Lower lobe of right lung (tissue), 2 donors: ENCODE results near the gene UGT1A8. TPM values are rescaled to one million over a fixed set of nuclear protein-coding genes. Genes with fewer than 3 reads are reported as not detected.
"Not testable (repeated sequence)": the region's sequence is repeated elsewhere in the genome, so short reads cannot be mapped to it uniquely, and the experiment has no call there.

Experiments
- ATAC-seq, 2 donors: fragments of 200-7000 bp; cut with Tn5 transposase; one replicate each; pipeline ENCODE4 v1.9.1; 2020 to 2022; ENCODE audit warnings: mild to moderate bottlenecking in 2 of 2, moderate library complexity in 2 of 2
- DNase-seq: peaks from one replicate; pipeline ENCODE4 v3.0.0-alpha.2; 2020
- H3K27ac ChIP-seq: fragments of 200-600 bp; one replicate; pipeline ENCODE4 v1.8.0; 2022
- H3K27me3 ChIP-seq: fragments of 200-600 bp; one replicate; pipeline ENCODE4 v1.8.0; 2022; ENCODE audit warnings: low read depth
- H3K36me3 ChIP-seq: fragments of 200-600 bp; one replicate; pipeline ENCODE4 v1.8.0; 2022; ENCODE audit warnings: mild to moderate bottlenecking
- H3K4me1 ChIP-seq: fragments of 200-600 bp; one replicate; pipeline ENCODE4 v1.8.0; 2022
- H3K4me3 ChIP-seq: fragments of 200-600 bp; one replicate; pipeline ENCODE4 v1.8.0; 2022; ENCODE audit warnings: mild to moderate bottlenecking
- H3K9me3 ChIP-seq: fragments of 200-600 bp; one replicate; pipeline ENCODE4 v1.8.0; 2022
- intact Hi-C: fragments of 100-400 bp; cut with DNase I; formaldehyde crosslinking; loops from one replicate; pipeline ENCODE4 v1.11.0; 2022
- total RNA-seq: library from RNA; stranded (reverse); fragmentation: NEBNext Ultra II Directional; extraction: Animal tissue kit (Norgen Biotek cat#: 25700); gene quantifications from one replicate; pipeline ENCODE4 v1.2.1, GENCODE V29; 2021
- TF ChIP-seq, protein P1 (sequence below): fragments of 200-600 bp; IDR thresholded peaks from one replicate; pipeline ENCODE4 v1.8.0; 2022; ENCODE audit warnings: antibody characterized with exemption, mild to moderate bottlenecking
- donor health status: DM: no; HTN: yes; CAD: no; lungs with severe emphysema.

UGT1A8 gene
- total RNA-seq, 1 donor from 2014 or later = not detected

- H3K9me3 ChIP-seq = peaks cover 4% of the 10 kb centered on the region
Observed at GRCh38 chr2:233650981-233651380, 33.5 kb downstream of the UGT1A8 start.

DNA sequence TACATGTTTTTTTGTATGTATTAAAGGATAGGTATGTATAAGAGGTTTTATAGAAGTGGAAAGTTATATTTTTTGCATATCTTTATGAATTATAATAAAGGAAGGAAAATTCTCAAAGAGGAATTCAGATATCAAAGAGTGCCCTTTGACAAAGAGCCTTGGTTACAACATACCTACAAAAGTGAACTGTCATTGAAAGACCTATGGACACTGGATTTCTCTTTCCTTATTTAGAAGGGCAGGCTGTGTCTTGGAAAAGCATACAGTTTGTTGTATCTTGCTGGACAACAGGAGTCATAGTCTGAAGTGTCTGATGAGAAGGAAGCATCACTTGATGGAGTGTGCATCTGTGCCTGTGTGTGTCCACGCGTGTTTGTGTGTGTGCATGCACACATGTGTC is 34.0 kb downstream of the UGT1A8 start:
- H3K4me3 ChIP-seq = no peak overlapping the region
- no peaks in the 10 kb centered on the region for H3K36me3 ChIP-seq
- ATAC-seq (no peak), DNase-seq (no peak)
- TF ChIP-seq, protein P1, sequence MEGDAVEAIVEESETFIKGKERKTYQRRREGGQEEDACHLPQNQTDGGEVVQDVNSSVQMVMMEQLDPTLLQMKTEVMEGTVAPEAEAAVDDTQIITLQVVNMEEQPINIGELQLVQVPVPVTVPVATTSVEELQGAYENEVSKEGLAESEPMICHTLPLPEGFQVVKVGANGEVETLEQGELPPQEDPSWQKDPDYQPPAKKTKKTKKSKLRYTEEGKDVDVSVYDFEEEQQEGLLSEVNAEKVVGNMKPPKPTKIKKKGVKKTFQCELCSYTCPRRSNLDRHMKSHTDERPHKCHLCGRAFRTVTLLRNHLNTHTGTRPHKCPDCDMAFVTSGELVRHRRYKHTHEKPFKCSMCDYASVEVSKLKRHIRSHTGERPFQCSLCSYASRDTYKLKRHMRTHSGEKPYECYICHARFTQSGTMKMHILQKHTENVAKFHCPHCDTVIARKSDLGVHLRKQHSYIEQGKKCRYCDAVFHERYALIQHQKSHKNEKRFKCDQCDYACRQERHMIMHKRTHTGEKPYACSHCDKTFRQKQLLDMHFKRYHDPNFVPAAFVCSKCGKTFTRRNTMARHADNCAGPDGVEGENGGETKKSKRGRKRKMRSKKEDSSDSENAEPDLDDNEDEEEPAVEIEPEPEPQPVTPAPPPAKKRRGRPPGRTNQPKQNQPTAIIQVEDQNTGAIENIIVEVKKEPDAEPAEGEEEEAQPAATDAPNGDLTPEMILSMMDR = no peak
- H3K27me3 ChIP-seq = no peaks in the 10 kb centered on the region
- no peaks in the 10 kb centered on the region for H3K4me1 ChIP-seq
- no peaks in the 10 kb centered on the region for H3K9me3 ChIP-seq
- no peak overlapping the region for H3K27ac ChIP-seq
- intact Hi-C loops = no loop called here

More at GRCh38 chr2:233650981-233651380, 33.5 kb downstream of the UGT1A8 start:
- DNase-seq (no peak), ATAC-seq (no peak)
- H3K4me1 ChIP-seq = no peaks in the 10 kb centered on the region
- TF ChIP-seq, protein P1 = no peak
- H3K4me3 ChIP-seq = no peak overlapping the region
- no peaks in the 10 kb centered on the region for H3K27me3 ChIP-seq
- intact Hi-C loops = no loop called here
- H3K27ac ChIP-seq = no peak overlapping the region
- H3K36me3 ChIP-seq = no peaks in the 10 kb centered on the region

DNA sequence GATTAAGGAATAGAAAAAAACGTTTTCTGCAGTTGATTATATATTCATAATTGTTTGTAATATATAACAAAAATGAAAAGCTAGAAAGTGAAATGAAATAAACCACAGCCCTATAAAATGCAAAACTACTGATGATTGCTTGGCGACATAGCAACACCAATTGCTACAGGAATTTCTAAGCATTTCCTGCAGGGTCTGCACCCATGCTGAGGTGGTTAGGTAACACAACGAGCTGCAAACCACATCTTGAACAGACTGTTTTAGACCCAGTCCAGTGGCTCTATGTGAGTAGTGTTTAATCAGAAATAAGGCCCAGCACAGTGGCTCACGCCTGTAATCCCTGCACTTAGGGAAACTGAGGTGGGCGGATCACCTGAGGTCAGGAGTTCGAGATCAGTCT is 37.1 kb downstream of the UGT1A8 start:
- H3K9me3 ChIP-seq = no peaks in the 10 kb centered on the region
- intact Hi-C loops = no loop called here
- no peak for DNase-seq
- H3K4me1 ChIP-seq = no peaks in the 10 kb centered on the region
- TF ChIP-seq, protein P1 = no peak
- no peak for ATAC-seq
- H3K27ac ChIP-seq = no peak overlapping the region
- H3K36me3 ChIP-seq = no peaks in the 10 kb centered on the region
- H3K27me3 ChIP-seq = no peaks in the 10 kb centered on the region
- no peak overlapping the region for H3K4me3 ChIP-seq

DNA sequence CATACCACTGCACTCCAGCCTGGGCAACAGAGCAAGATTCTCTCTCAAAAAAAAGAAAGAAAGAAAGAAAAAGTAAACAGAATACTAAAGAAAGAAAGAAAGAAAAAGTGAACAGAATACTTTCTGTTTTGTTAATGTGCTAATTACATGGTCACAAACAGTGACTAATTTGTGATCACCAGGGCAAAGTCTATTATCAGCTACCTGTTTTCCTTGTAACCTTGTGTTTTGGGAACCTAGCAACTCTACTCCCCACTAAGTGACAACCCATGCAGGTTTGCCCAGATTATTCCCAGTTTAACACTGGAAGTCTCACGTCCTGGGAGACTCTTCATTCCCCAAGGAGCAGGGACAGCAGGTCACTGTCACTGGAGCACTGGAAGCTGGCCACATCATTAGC is 37.6 kb downstream of the UGT1A8 start:
- Histone ChIP-seq H3K4me3 (no peak overlapping the region), H3K27ac (no peak overlapping the region), H3K4me1 (no peaks in the 10 kb centered on the region), H3K36me3 (no peaks in the 10 kb centered on the region), H3K9me3 (no peaks in the 10 kb centered on the region), H3K27me3 (no peaks in the 10 kb centered on the region)
- intact Hi-C loops = no loop called here
- DNase-seq = no peak
- no peak for ATAC-seq
- TF ChIP-seq, protein P1 = no peak

DNA sequence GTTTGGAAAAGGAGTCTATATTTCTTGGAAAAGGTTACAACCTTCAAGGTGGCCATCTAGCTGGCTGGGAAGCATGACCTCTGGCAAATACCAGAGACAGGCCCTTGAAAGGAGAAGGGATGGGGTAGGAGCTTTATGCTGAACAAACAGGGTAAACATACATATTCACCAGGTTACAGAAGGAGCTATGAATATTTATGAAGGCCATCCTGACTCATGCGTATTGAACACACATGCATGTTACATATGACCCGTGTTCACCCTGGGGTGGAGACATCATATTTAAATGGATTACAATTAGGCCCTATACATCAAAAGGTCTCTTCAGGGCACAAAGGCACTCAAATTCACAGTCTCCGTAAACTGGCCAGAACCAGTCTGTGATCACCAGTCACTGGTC is 38.5 kb downstream of the UGT1A8 start:
- ATAC-seq, DNase-seq, H3K27me3 ChIP-seq, H3K4me3 ChIP-seq, H3K36me3 ChIP-seq, H3K4me1 ChIP-seq, intact Hi-C loops, H3K27ac ChIP-seq, H3K9me3 ChIP-seq: not testable (repeated sequence)

DNA sequence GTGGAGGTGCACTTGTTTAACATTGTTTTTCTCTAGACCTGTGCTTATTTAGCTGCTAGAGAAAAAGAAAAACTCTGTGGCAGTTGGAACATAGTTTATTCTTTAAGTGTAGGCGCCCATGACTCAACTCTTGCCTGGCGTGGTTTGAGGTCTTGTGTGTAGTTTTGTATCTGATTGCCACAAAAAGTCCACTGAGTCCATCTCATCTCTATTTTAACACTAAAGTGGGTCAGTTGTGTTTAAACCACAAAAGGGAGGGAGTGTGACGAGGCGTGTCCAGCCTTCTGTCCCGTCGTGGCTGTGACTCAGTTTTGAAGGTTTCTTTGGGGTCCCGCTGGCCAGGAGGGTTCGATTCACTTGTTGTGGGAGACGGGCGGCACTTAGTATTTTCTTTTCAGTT is 39.0 kb downstream of the UGT1A8 start:
- intact Hi-C loops = no loop called here
- Histone ChIP-seq H3K27me3 (peaks cover 4% of the 10 kb centered on the region), H3K36me3 (no peaks in the 10 kb centered on the region), H3K9me3 (no peaks in the 10 kb centered on the region), H3K4me3 (no peak overlapping the region), H3K4me1 (no peaks in the 10 kb centered on the region), H3K27ac (no peak overlapping the region)
- TF ChIP-seq, protein P1 = no peak
- DNase-seq = no peak
- ATAC-seq = no peak
